GM18520 (cell line): Measurements from ENCODE around the gene KHDC1.
"Not testable (repeated sequence)": the region's sequence is repeated elsewhere in the genome, so short reads cannot be mapped to it uniquely, and the experiment has no call there.

Source experiments
- ATAC-seq: cut with Tn5 transposase; IDR thresholded peaks from one replicate; pipeline ENCODE4 v1.9.1; 2021; ENCODE audit not compliant: unreplicated experiment

KHDC1 gene

GRCh38 chr6:73252703-73253102, 10.3 kb downstream of the KHDC1 start:
- ATAC-seq: no peak

- ATAC-seq: no peak
Observed at GRCh38 chr6:73250016-73250415, 13.0 kb downstream of the KHDC1 start.

GRCh38 chr6:73248192-73248903, 14.6 kb downstream of the KHDC1 start:
- no peak for ATAC-seq

- ATAC-seq: no peak
Observed at GRCh38 chr6:73242001-73242400, 21.0 kb downstream of the KHDC1 start.

- ATAC-seq: no peak
Observed at GRCh38 chr6:73240730-73241129, 22.3 kb downstream of the KHDC1 start.

- no peak for ATAC-seq
Observed at GRCh38 chr6:73236144-73236750, 26.7 kb downstream of the KHDC1 start.

GRCh38 chr6:73234733-73235132, 28.3 kb downstream of the KHDC1 start:
- no peak for ATAC-seq

- ATAC-seq: not testable (repeated sequence)
Observed at GRCh38 chr6:73233971-73234370, 29.0 kb downstream of the KHDC1 start.

- ATAC-seq: no peak
Observed at GRCh38 chr6:73233048-73233447, 29.9 kb downstream of the KHDC1 start.

GRCh38 chr6:73231986-73232391, 31.0 kb downstream of the KHDC1 start:
- peak; percentile 96 for ATAC-seq

- ATAC-seq: no peak
Observed at GRCh38 chr6:73227606-73228255, 35.3 kb downstream of the KHDC1 start.

- no peak for ATAC-seq
Observed at GRCh38 chr6:73225396-73225795, 37.6 kb downstream of the KHDC1 start, which contains the start of gene KHDC1L. KHDC1L (minus strand) TSS chr6:73225496; CDS start chr6:73225408, 88 bp downstream.

GRCh38 chr6:73216859-73217258, 46.1 kb downstream of the KHDC1 start:
- no peak for ATAC-seq

GRCh38 chr6:73209117-73209516, 53.9 kb downstream of the KHDC1 start:
- ATAC-seq: no peak

GRCh38 chr6:73207221-73207837, 55.7 kb downstream of the KHDC1 start:
- no peak for ATAC-seq

- ATAC-seq: no peak
Observed at GRCh38 chr6:73204252-73204651, 58.7 kb downstream of the KHDC1 start.

- no peak for ATAC-seq
Observed at GRCh38 chr6:73203098-73203497, 59.9 kb downstream of the KHDC1 start.

- no peak for ATAC-seq
Observed at GRCh38 chr6:73200735-73201134, 62.3 kb downstream of the KHDC1 start.

- no peak for ATAC-seq
Observed at GRCh38 chr6:73200247-73200646, 62.7 kb downstream of the KHDC1 start.

GRCh38 chr6:73194744-73195143, 68.3 kb downstream of the KHDC1 start:
- no peak for ATAC-seq

- not testable (repeated sequence) for ATAC-seq
Observed at GRCh38 chr6:73193302-73193701, 69.7 kb downstream of the KHDC1 start.
